Stomach (tissue), 9 donors: ENCODE measurements around the gene ACP3. TPM values are rescaled to one million over a fixed set of nuclear protein-coding genes. Genes with fewer than 3 reads are reported as not detected.

ENCODE experiments used
- DNase-seq, 2 donors: peaks; one replicate each; pipeline versions ENCODE4 v3.0.0 to v3.0.0-alpha.2; 2013 to 2019
- H3K27ac ChIP-seq, 5 donors: fragments of 200-600 bp in 4 of 5; sonication (generic) in 4 of 5; one replicate each; pipeline ENCODE4 v1.5.1; 2013 to 2019; ENCODE audit warnings: mild to moderate bottlenecking in 1 of 5, moderate library complexity in 1 of 5
- H3K27me3 ChIP-seq, 3 donors: fragments of 200-600 bp; sonication (generic); one replicate each; pipeline ENCODE4 v1.5.1; 2017 to 2019; ENCODE audit warnings: mixed run types in 1 of 3
- H3K36me3 ChIP-seq, 4 donors: fragments of 200-600 bp; sonication (generic); 1 replicate in 3 of 4; 2 replicates in 1 of 4; pipeline ENCODE4 v1.5.1; 2016 to 2019
- H3K4me1 ChIP-seq, 4 donors: fragments of 200-600 bp; sonication (generic); one replicate each; pipeline ENCODE4 v1.5.1; 2016 to 2019
- H3K4me3 ChIP-seq, 4 donors: fragments of 200-600 bp; sonication (generic) in 3 of 4; one replicate each; pipeline ENCODE4 v1.5.1; 2016 to 2019; ENCODE audit warnings: mild to moderate bottlenecking in 1 of 4
- H3K9me3 ChIP-seq, 4 donors: fragments of 200-600 bp; sonication (generic); one replicate each; pipeline ENCODE4 v1.5.1; 2016 to 2019
- CTCF ChIP-seq, 7 experiments: fragments of 450-650 bp in 4 of 7; fragments of 200-600 bp in 3 of 7; sonication (generic) in 3 of 7; IDR thresholded peaks; one replicate each; pipeline ENCODE4 v1.5.1; 2016 to 2019; ENCODE audit warnings: antibody characterized with exemption in 7 of 7, control low read depth in 2 of 7, mild to moderate bottlenecking in 1 of 7
- EP300 ChIP-seq: sonication (generic); formaldehyde crosslinking; IDR thresholded peaks from one replicate; pipeline ENCODE4 v1.6.1; 2017; ENCODE audit warnings: antibody characterized with exemption
- POLR2A ChIP-seq, 4 donors: fragments of 450-650 bp; IDR thresholded peaks; one replicate each; pipeline ENCODE4 v1.6.1; 2016; ENCODE audit warnings: antibody characterized with exemption in 4 of 4, control low read depth in 2 of 4, mild to moderate bottlenecking in 1 of 4, moderate library complexity in 1 of 4
- POLR2AphosphoS5 ChIP-seq, 3 donors: sonication (generic); formaldehyde crosslinking; IDR thresholded peaks; one replicate each; pipeline ENCODE4 v1.6.1; 2016; ENCODE audit warnings: antibody characterized with exemption in 3 of 3
- WGBS, 5 donors: extraction: QIAGEN DNeasy Blood & Tissue Kit in 3 of 5; methylation state at CpG; one replicate each; pipeline versions ENCODE4 v1.1.5 to v1.1.7; 2013 to 2018; 5-methylcytosine and 5-hydroxymethylcytosine counted together
- intact Hi-C: fragments of 100-400 bp; cut with DNase I; formaldehyde crosslinking; loops from one replicate; pipeline ENCODE4 v1.15.1; 2023; ENCODE audit warnings: low total_unique reads
- polyA plus RNA-seq, 3 donors: library from polyadenylated mRNA; stranded (reverse); fragments of 200-250 nt; gene quantifications; one replicate each; pipeline ENCODE4 v1.2.3, GENCODE V29; 2013
- total RNA-seq, 5 donors: library from RNA; depleted of rRNA; stranded (reverse); fragments of >200 nt; gene quantifications; one replicate each; pipeline versions ENCODE4 v1.1.0 to v1.2.3, GENCODE V29; 2014 to 2016
- donor health status: healthy with polysubstance abuse.
- donor health status: Bipolar disorder and iron deficiency.
- donor health status: healthy.

The ACP3 gene
- total and polyA plus RNA-seq, 8 donors, result 3.0 to 56.6 (median 9.3) TPM; not detected in 2

GRCh38 chr3:132325103-132325606, 7.9 kb downstream of the ACP3 start:
- DNase-seq, result peak in 1 of 2 donors; percentile 29
- Histone ChIP-seq H3K4me3 (no peak overlapping the region), H3K27me3 (no peaks in the 10 kb centered on the region), H3K27ac (peak overlapping the region in 1 of 5 donors; percentile 48), H3K36me3 (peaks cover 0 to 2% (median 0%) of the 10 kb centered on the region in 4 donors), H3K4me1 (peaks cover 0 to 28% (median 12%) of the 10 kb centered on the region in 4 donors), H3K9me3 (no peaks in the 10 kb centered on the region)
- TF ChIP-seq POLR2AphosphoS5 (IDR thresholded peaks at IDR 0.05), result no peak
- no peak for TF ChIP-seq CTCF (IDR thresholded peaks at IDR 0.05)
- TF ChIP-seq POLR2A (IDR thresholded peaks at IDR 0.05), result no peak
- no peak for TF ChIP-seq EP300
- intact Hi-C loops, result no loop called here
- 56 to 70% (median 59%) methylated on average over 4 of the region's 4 CpGs for WGBS, 5 donors

GRCh38 chr3:132325634-132326033, 8.4 kb downstream of the ACP3 start:
- intact Hi-C loops, result no loop called here
- Histone ChIP-seq H3K9me3 (no peaks in the 10 kb centered on the region), H3K27ac (peak overlapping the region in 1 of 5 donors; percentile 48), H3K27me3 (no peaks in the 10 kb centered on the region), H3K36me3 (peaks cover 0 to 7% (median 0%) of the 10 kb centered on the region in 4 donors), H3K4me3 (no peak overlapping the region), H3K4me1 (peaks cover 0 to 28% (median 12%) of the 10 kb centered on the region in 4 donors)
- DNase-seq, result no peak
- WGBS, 5 donors, result 26 to 47% (median 43%) methylated on average over 2 of the region's 2 CpGs
- no peak for TF ChIP-seq EP300
- TF ChIP-seq POLR2A (IDR thresholded peaks at IDR 0.05), result no peak
- TF ChIP-seq CTCF (IDR thresholded peaks at IDR 0.05), result no peak
- no peak for TF ChIP-seq POLR2AphosphoS5 (IDR thresholded peaks at IDR 0.05)

DNA sequence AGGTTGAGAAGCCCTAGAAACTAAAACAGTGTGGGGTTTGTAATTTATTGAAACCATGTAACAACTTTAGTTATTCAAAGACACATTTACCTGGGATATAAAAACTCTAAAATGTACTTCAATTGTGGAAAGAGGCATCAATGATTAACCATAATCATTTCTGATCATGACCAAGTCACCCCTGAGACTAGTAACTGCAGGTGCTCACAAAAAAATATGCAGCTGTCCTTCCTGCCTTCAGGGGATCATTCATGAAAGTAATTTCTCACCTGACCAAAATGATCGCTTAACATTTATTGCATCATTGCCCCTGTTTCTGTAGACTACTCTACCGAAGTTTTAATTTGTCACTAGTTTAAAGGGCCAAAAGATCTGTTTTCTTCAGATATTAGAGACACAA, 9.0 kb downstream of the ACP3 start:
- no peaks in the 10 kb centered on the region for H3K9me3 ChIP-seq
- 46 to 67% (median 49%) methylated on average over 2 of the region's 2 CpGs for WGBS, 5 donors
- no peaks in the 10 kb centered on the region for H3K27me3 ChIP-seq
- H3K36me3 ChIP-seq, result peaks cover 0 to 8% (median 0%) of the 10 kb centered on the region in 4 donors
- no peak overlapping the region for H3K4me3 ChIP-seq
- intact Hi-C loops, result no loop called here
- DNase-seq, result no peak
- H3K4me1 ChIP-seq, result peaks cover 0 to 24% (median 10%) of the 10 kb centered on the region in 4 donors
- no peak overlapping the region for H3K27ac ChIP-seq
- TF ChIP-seq POLR2A (IDR thresholded peaks at IDR 0.05) (no peak), POLR2AphosphoS5 (IDR thresholded peaks at IDR 0.05) (no peak), CTCF (IDR thresholded peaks at IDR 0.05) (no peak), EP300 (no peak)

- no peak overlapping the region for H3K27ac ChIP-seq
- no peak for DNase-seq
Observed at GRCh38 chr3:132332082-132332481, 14.9 kb downstream of the ACP3 start.

More at GRCh38 chr3:132332082-132332481, 14.9 kb downstream of the ACP3 start:
- H3K36me3 ChIP-seq, result peaks cover 0 to 22% (median 7%) of the 10 kb centered on the region in 4 donors
- H3K4me1 ChIP-seq, result peaks cover 0 to under 1% (median 0%) of the 10 kb centered on the region in 4 donors
- intact Hi-C loops, result no loop called here
- H3K27me3 ChIP-seq, result no peaks in the 10 kb centered on the region
- no peaks in the 10 kb centered on the region for H3K9me3 ChIP-seq
- TF ChIP-seq EP300, result no peak
- TF ChIP-seq CTCF (IDR thresholded peaks at IDR 0.05), result no peak
- TF ChIP-seq POLR2AphosphoS5 (IDR thresholded peaks at IDR 0.05), result no peak
- no peak for TF ChIP-seq POLR2A (IDR thresholded peaks at IDR 0.05)
- WGBS, 5 donors, result 81 to 91% (median 90%) methylated on average over 6 of the region's 6 CpGs
- H3K4me3 ChIP-seq, result no peak overlapping the region
